ENCODE data around the gene CHTOP.

DNA sequence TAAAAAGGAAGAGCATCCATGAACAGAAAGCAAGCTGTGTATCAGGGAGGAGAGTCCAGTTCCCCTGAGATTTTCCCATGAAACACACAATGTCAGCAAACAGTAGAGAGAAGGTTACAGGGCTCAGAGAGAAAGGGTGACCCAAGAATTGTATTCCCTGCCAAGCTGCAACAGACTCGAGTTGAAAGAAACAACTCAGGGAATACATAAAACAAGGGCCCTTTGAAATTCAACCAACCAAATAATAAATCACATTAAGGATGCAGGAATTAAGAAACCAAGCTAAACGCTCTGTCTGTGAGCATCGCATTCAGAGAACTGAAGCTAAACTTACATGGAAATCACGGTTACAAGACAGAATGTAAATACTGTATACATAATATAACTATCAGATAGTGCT is 41.1 kb upstream of the CHTOP start:
- TF ChIP-seq, protein P1, sequence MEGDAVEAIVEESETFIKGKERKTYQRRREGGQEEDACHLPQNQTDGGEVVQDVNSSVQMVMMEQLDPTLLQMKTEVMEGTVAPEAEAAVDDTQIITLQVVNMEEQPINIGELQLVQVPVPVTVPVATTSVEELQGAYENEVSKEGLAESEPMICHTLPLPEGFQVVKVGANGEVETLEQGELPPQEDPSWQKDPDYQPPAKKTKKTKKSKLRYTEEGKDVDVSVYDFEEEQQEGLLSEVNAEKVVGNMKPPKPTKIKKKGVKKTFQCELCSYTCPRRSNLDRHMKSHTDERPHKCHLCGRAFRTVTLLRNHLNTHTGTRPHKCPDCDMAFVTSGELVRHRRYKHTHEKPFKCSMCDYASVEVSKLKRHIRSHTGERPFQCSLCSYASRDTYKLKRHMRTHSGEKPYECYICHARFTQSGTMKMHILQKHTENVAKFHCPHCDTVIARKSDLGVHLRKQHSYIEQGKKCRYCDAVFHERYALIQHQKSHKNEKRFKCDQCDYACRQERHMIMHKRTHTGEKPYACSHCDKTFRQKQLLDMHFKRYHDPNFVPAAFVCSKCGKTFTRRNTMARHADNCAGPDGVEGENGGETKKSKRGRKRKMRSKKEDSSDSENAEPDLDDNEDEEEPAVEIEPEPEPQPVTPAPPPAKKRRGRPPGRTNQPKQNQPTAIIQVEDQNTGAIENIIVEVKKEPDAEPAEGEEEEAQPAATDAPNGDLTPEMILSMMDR (IDR thresholded peaks at IDR 0.05) = no peak
- TF ChIP-seq ZFX (IDR thresholded peaks at IDR 0.05; ENCODE audit: borderline replicate concordance) = no peak

All from 22Rv1 (cell line).